Measurements from ENCODE around the gene LRRC10B.

LRRC10B gene

DNA sequence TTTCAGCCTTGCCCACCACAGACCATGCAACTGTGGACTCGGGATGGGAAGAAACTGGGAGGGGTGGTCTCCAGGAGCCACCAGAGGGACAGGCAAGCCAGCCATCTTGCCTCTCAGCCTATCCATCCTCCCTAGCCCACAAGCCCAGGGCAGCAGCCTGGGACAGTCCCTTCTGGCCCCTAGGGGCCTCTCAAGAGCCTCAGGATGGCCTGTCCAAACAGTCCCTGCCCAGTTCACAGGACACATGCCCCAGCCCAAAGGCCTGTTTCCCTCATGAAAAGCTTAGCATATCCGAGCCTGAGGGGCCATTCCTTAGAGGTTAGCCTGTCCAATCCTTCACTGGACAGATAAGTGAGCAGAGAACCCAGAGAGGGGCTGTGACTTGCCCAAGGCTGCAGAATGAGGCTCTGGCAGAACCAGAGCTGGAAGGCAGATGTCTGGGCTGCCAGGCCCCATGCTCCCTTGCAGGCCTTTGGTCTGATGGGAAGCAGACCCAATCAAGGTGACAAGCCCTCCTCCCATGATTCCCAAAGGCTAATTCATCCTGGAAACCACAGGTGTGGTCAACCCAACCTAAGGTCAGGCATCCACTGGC is 28.2 kb downstream of the LRRC10B start:
- no peak for DNase-seq (ENCODE audit: low spot score)
- Histone ChIP-seq H3K27ac (ENCODE audit: poor library complexity, severe bottlenecking) (no peak overlapping the region), H3K36me3 (ENCODE audit: low read depth) (no peaks in the 10 kb centered on the region), H3K27me3 (ENCODE audit: insufficient read depth, poor library complexity, severe bottlenecking) (no peaks in the 10 kb centered on the region), H3K4me3 (ENCODE audit: severe bottlenecking) (no peak overlapping the region), H3K9me3 (ENCODE audit: severe bottlenecking) (no peaks in the 10 kb centered on the region), H3K4me1 (ENCODE audit: insufficient read depth, poor library complexity, severe bottlenecking) (no peaks in the 10 kb centered on the region)
- no peak for ATAC-seq (ENCODE audit: low read depth)
- TF ChIP-seq, protein P1, sequence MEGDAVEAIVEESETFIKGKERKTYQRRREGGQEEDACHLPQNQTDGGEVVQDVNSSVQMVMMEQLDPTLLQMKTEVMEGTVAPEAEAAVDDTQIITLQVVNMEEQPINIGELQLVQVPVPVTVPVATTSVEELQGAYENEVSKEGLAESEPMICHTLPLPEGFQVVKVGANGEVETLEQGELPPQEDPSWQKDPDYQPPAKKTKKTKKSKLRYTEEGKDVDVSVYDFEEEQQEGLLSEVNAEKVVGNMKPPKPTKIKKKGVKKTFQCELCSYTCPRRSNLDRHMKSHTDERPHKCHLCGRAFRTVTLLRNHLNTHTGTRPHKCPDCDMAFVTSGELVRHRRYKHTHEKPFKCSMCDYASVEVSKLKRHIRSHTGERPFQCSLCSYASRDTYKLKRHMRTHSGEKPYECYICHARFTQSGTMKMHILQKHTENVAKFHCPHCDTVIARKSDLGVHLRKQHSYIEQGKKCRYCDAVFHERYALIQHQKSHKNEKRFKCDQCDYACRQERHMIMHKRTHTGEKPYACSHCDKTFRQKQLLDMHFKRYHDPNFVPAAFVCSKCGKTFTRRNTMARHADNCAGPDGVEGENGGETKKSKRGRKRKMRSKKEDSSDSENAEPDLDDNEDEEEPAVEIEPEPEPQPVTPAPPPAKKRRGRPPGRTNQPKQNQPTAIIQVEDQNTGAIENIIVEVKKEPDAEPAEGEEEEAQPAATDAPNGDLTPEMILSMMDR (IDR thresholded peaks at IDR 0.05; ENCODE audit: poor library complexity, severe bottlenecking): no peak

DNA sequence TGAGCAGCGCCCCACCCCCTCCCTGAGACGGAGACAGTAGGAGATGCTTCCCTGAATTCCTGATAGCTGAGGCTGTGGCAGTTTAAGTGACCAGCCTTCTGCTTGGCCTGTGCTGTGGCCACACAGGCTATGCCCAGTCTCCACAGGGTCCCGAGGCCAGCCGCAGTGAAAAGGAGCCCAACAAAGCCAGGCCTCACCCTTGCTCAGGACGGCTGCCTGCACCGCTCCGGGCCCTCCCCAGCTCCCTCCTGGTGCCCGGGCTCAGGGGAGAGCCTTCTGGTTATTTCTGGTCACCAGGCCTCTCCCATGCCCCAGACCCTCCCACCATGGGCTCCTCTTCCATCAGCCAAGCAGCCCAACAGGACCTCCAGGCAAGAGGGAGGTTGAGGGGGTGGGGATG is 28.8 kb downstream of the LRRC10B start:
- no peaks in the 10 kb centered on the region for H3K36me3 ChIP-seq (ENCODE audit: low read depth)
- DNase-seq (ENCODE audit: low spot score) (no peak), ATAC-seq (ENCODE audit: low read depth) (no peak)
- H3K9me3 ChIP-seq (ENCODE audit: severe bottlenecking): no peaks in the 10 kb centered on the region
- no peak overlapping the region for H3K4me3 ChIP-seq (ENCODE audit: severe bottlenecking)
- H3K27ac ChIP-seq (ENCODE audit: poor library complexity, severe bottlenecking): no peak overlapping the region
- H3K27me3 ChIP-seq (ENCODE audit: insufficient read depth, poor library complexity, severe bottlenecking): no peaks in the 10 kb centered on the region
- H3K4me1 ChIP-seq (ENCODE audit: insufficient read depth, poor library complexity, severe bottlenecking): no peaks in the 10 kb centered on the region
- TF ChIP-seq, protein P1 (IDR thresholded peaks at IDR 0.05; ENCODE audit: poor library complexity, severe bottlenecking): no peak

DNA sequence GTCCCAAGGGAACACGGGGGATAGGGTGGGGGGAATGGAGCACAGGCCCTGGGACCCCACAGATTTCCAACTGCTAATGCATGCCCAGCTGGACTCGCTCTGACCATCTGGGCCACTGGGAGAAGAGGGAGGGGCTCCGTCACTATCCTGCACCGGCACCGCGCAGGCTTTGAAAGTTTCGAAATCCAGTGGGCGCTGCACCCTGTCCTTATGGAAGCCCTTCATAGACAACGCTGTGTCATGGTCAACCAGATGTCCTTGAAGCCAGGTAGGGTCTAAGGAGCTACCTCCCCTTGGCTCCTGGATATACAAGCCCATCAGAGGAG is 30.1 kb downstream of the LRRC10B start:
- ATAC-seq (ENCODE audit: low read depth): no peak
- H3K27ac ChIP-seq (ENCODE audit: poor library complexity, severe bottlenecking): no peak overlapping the region
- no peaks in the 10 kb centered on the region for H3K36me3 ChIP-seq (ENCODE audit: low read depth)
- H3K9me3 ChIP-seq (ENCODE audit: severe bottlenecking): no peaks in the 10 kb centered on the region
- no peaks in the 10 kb centered on the region for H3K27me3 ChIP-seq (ENCODE audit: insufficient read depth, poor library complexity, severe bottlenecking)
- TF ChIP-seq, protein P1 (IDR thresholded peaks at IDR 0.05; ENCODE audit: poor library complexity, severe bottlenecking): no peak
- no peak for DNase-seq (ENCODE audit: low spot score)
- no peaks in the 10 kb centered on the region for H3K4me1 ChIP-seq (ENCODE audit: insufficient read depth, poor library complexity, severe bottlenecking)
- no peak overlapping the region for H3K4me3 ChIP-seq (ENCODE audit: severe bottlenecking)

DNA sequence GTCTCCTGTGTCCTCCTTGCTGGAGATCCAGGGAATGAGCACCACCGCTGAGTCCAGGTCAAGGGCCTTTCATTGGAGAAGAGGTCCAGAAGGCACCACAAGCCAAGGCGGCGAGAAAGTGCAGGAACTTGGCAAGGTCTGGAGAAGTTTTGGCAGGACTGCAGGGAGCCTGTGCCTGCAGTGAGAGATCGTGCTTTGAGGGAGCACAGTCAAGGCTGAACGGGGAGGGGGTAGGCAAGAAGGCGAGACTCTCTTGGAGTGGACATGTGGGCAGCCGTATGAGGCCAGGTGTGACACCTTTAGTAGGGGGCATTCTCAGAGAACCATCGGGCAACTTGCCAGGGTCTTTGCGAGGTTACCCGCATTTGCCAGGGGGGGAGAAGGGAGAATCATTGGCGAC is 30.5 kb downstream of the LRRC10B start:
- Histone ChIP-seq H3K27ac (ENCODE audit: poor library complexity, severe bottlenecking) (no peak overlapping the region), H3K9me3 (ENCODE audit: severe bottlenecking) (no peaks in the 10 kb centered on the region), H3K4me1 (ENCODE audit: insufficient read depth, poor library complexity, severe bottlenecking) (peaks cover 3% of the 10 kb centered on the region), H3K27me3 (ENCODE audit: insufficient read depth, poor library complexity, severe bottlenecking) (no peaks in the 10 kb centered on the region), H3K4me3 (ENCODE audit: severe bottlenecking) (no peak overlapping the region), H3K36me3 (ENCODE audit: low read depth) (no peaks in the 10 kb centered on the region)
- DNase-seq (ENCODE audit: low spot score) (no peak), ATAC-seq (ENCODE audit: low read depth) (no peak)
- TF ChIP-seq, protein P1 (IDR thresholded peaks at IDR 0.05; ENCODE audit: poor library complexity, severe bottlenecking): no peak

DNA sequence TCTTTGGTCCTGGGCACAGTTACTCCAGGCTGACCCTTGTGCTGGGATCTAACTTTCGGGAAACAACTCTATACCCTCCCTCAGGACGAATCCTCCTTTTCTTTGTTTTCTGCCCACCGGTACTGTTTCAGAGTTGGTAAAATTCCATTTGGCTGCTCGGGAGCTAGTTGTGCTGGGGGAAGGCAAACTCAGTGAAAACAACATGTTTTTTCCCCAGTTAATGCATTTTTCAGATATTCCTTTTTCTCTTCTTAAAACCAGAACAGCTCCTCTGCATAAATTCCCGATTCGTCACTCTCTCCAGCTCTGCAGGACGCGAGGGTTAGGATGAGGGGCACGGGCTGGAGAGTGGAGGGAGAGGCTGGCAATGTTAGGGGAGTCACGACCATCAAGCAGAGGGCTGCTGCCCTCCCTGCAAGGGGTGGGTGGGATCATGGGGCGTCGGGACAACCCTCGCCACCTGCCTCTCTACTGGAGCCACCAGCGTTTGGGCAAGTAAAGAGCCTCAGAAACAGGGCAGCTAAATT is 31.3 kb downstream of the LRRC10B start:
- TF ChIP-seq, protein P1 (IDR thresholded peaks at IDR 0.05; ENCODE audit: poor library complexity, severe bottlenecking): no peak
- H3K9me3 ChIP-seq (ENCODE audit: severe bottlenecking): no peaks in the 10 kb centered on the region
- no peak for ATAC-seq (ENCODE audit: low read depth)
- H3K27ac ChIP-seq (ENCODE audit: poor library complexity, severe bottlenecking): no peak overlapping the region
- no peaks in the 10 kb centered on the region for H3K36me3 ChIP-seq (ENCODE audit: low read depth)
- DNase-seq (ENCODE audit: low spot score): no peak
- H3K4me1 ChIP-seq (ENCODE audit: insufficient read depth, poor library complexity, severe bottlenecking): peaks cover 3% of the 10 kb centered on the region
- H3K27me3 ChIP-seq (ENCODE audit: insufficient read depth, poor library complexity, severe bottlenecking): no peaks in the 10 kb centered on the region
- H3K4me3 ChIP-seq (ENCODE audit: severe bottlenecking): no peak overlapping the region
